ENCODE results near the gene ZBTB45. TPM values are rescaled to one million over a fixed set of nuclear protein-coding genes. Genes with fewer than 3 reads are reported as not detected.

The ZBTB45 gene
- total RNA-seq, 4 donors from 2014 or later, result 6.9 to 17.7 (median 8.5) TPM

GRCh38 chr19:58529405-58529804, 9.8 kb upstream of the ZBTB45 start:
- 78 to 83% methylated on average over 3 of the region's 3 CpGs for WGBS, 2 donors
- no peaks in the 10 kb centered on the region for H3K4me1 ChIP-seq
- no peaks in the 10 kb centered on the region for H3K36me3 ChIP-seq
- intact Hi-C loops (cut with DNase I), result no loop called here
- no peak overlapping the region for H3K4me3 ChIP-seq (replicated peaks in 1 of 3)
- no peak for DNase-seq
- no peaks in the 10 kb centered on the region for H3K9me3 ChIP-seq
- H3K27ac ChIP-seq, result no peak overlapping the region
- H3K27me3 ChIP-seq, result no peaks in the 10 kb centered on the region
- TF ChIP-seq POLR2A (IDR thresholded peaks at IDR 0.05), result no peak

- intact Hi-C loops (cut with DNase I), result no loop called here
Measured at GRCh38 chr19:58522709-58523108, 3.1 kb upstream of the ZBTB45 start.

GRCh38 chr19:58521651-58522050, 2.0 kb upstream of the ZBTB45 start:
- peaks cover 5 to 7% of the 10 kb centered on the region in 2 donors for H3K36me3 ChIP-seq
- H3K27ac ChIP-seq, result no peak overlapping the region
- no peak for TF ChIP-seq CTCF (IDR thresholded peaks at IDR 0.05)
- no peak for TF ChIP-seq POLR2A (IDR thresholded peaks at IDR 0.05)
- no peak overlapping the region for H3K4me3 ChIP-seq (replicated peaks in 1 of 3)
- intact Hi-C loops (cut with DNase I), result no loop called here
- WGBS, 2 donors, result 74 to 80% methylated on average over 4 of the region's 4 CpGs
- H3K4me1 ChIP-seq, result peaks cover 19 to 23% of the 10 kb centered on the region in 2 donors
- no peaks in the 10 kb centered on the region for H3K27me3 ChIP-seq
- no peak for DNase-seq
- no peaks in the 10 kb centered on the region for H3K9me3 ChIP-seq

More at GRCh38 chr19:58522709-58523108, 3.1 kb upstream of the ZBTB45 start:
- Histone ChIP-seq H3K36me3 (no peaks in the 10 kb centered on the region), H3K27me3 (no peaks in the 10 kb centered on the region), H3K27ac (no peak overlapping the region), H3K4me3 (replicated peaks in 1 of 3) (no peak overlapping the region), H3K9me3 (no peaks in the 10 kb centered on the region), H3K4me1 (peaks cover 17 to 18% of the 10 kb centered on the region in 2 donors)
- TF ChIP-seq CTCF (IDR thresholded peaks at IDR 0.05), result no peak
- TF ChIP-seq POLR2A (IDR thresholded peaks at IDR 0.05), result no peak
- no peak for DNase-seq
- 76 to 78% methylated on average over 3 of the region's 3 CpGs for WGBS, 2 donors

GRCh38 chr19:58520257-58520599, 618 bp upstream of the ZBTB45 start:
- Histone ChIP-seq H3K27ac (peak overlapping the region; percentile 80 to 97 (median 86)), H3K27me3 (no peaks in the 10 kb centered on the region), H3K4me1 (peaks cover 19 to 23% of the 10 kb centered on the region in 2 donors), H3K36me3 (peaks cover 14 to 15% of the 10 kb centered on the region in 2 donors), H3K4me3 (replicated peaks in 1 of 3) (peak overlapping the region; percentile 28 to 83 (median 56)), H3K9me3 (no peaks in the 10 kb centered on the region)
- 7 to 27% methylated on average over 4 to 7 of the region's 7 CpGs for WGBS, 2 donors
- no peak for DNase-seq
- intact Hi-C loops (cut with DNase I), result no loop called here
- TF ChIP-seq POLR2A (IDR thresholded peaks at IDR 0.05), result no peak
- no peak for TF ChIP-seq CTCF (IDR thresholded peaks at IDR 0.05)

GRCh38 chr19:58519087-58519354, 589 bp downstream of the ZBTB45 start:
- peak overlapping the region; percentile 56 to 83 (median 67) for H3K4me3 ChIP-seq (replicated peaks in 1 of 3)
- 0 to 1% methylated on average over 12 to 14 of the region's 14 CpGs for WGBS, 2 donors
- H3K36me3 ChIP-seq, result peaks cover 14 to 15% of the 10 kb centered on the region in 2 donors
- no peaks in the 10 kb centered on the region for H3K27me3 ChIP-seq
- H3K9me3 ChIP-seq, result no peaks in the 10 kb centered on the region
- intact Hi-C loops (cut with DNase I), result no loop called here
- peak; percentile 63 to 67 for DNase-seq
- TF ChIP-seq POLR2A (IDR thresholded peaks at IDR 0.05) (no peak), CTCF (IDR thresholded peaks at IDR 0.05) (peak in 4 of 6 experiments; percentile 3 to 41 (median 38))
- peaks cover 24 to 32% of the 10 kb centered on the region in 2 donors for H3K4me1 ChIP-seq
- H3K27ac ChIP-seq, result peak overlapping the region; percentile 80 to 97 (median 86)

Data from thyroid gland (tissue), 4 donors.